ENCODE data around the gene PFKFB4.

GRCh38 chr3:48561045-48561736 lies 4.6 kb upstream of the PFKFB4 start:
- TF ChIP-seq CTCF (IDR thresholded peaks at IDR 0.05; ENCODE audit: low read depth, low read length, poor library complexity, severe bottlenecking) (peak; percentile 34), EZH2phosphoT487 (IDR thresholded peaks at IDR 0.05; ENCODE audit: borderline replicate concordance, low read length) (no peak)
